A549 treated with AZD9567 at 1 μM for 4 hours (cell line): ENCODE results near the gene PCDHGA2. TPM values are rescaled to one million over a fixed set of nuclear protein-coding genes. Genes with fewer than 3 reads are reported as not detected.

Source experiments
- total RNA-seq: library from RNA; stranded (reverse); fragments of 200-300 nt; extraction: Qiagen RNA extraction; gene quantifications from 5 replicates; pipeline ENCODE4 v1.2.3, GENCODE V29; 2022; ENCODE audit not compliant: insufficient read depth

PCDHGA2 gene
- total RNA-seq, 1 experiment from 2014 or later, result 0.59 TPM

Other genes starting within 250 kb of the PCDHGA2 start
- 0.77 to 3.1 TPM (median 3.1 TPM) in 5 replicates for gene PCDHB2, start 244.1 kb upstream of the PCDHGA2 start, total RNA-seq
- gene PCDHB3, start 238.3 kb upstream of the PCDHGA2 start, total RNA-seq, result 0.02 to 0.05 TPM (median 0.03 TPM) in 3 of 5 replicates, not detected in the others
- 0.03 to 0.06 TPM (median 0.05 TPM) in 3 of 5 replicates, not detected in the others for gene PCDHB4, start 216.9 kb upstream of the PCDHGA2 start, total RNA-seq
- gene PCDHB5, start 203.6 kb upstream of the PCDHGA2 start, total RNA-seq, result 1.2 to 2.1 TPM (median 1.3 TPM) in 5 replicates
- gene PCDHB6, start 188.7 kb upstream of the PCDHGA2 start, total RNA-seq, result 0.71 to 1.3 TPM (median 0.88 TPM) in 5 replicates
- 0.02 TPM in 1 of 5 replicates, not detected in the others for gene PCDHB7, start 166.1 kb upstream of the PCDHGA2 start, total RNA-seq
- gene PCDHB8, start 161.0 kb upstream of the PCDHGA2 start, total RNA-seq, result 0.21 to 0.30 TPM (median 0.25 TPM) in 4 of 5 replicates, not detected in the other
- gene PCDHB16, start 156.4 kb upstream of the PCDHGA2 start, total RNA-seq, result 0.02 to 0.09 TPM (median 0.06 TPM) in 4 of 5 replicates, not detected in the other
- 0.02 to 0.20 TPM (median 0.05 TPM) in 3 of 5 replicates, not detected in the others for gene PCDHB9, start 151.6 kb upstream of the PCDHGA2 start, total RNA-seq
- gene PCDHB10, start 146.4 kb upstream of the PCDHGA2 start, total RNA-seq, result 0.04 to 0.05 TPM in 2 of 5 replicates, not detected in the others
- 0.02 to 0.06 TPM (median 0.05 TPM) in 4 of 5 replicates, not detected in the other for gene PCDHB11, start 139.1 kb upstream of the PCDHGA2 start, total RNA-seq
- gene PCDHB12, start 130.0 kb upstream of the PCDHGA2 start, total RNA-seq, result 0.06 TPM in 1 of 5 replicates, not detected in the others
- gene PCDHB13, start 124.8 kb upstream of the PCDHGA2 start, total RNA-seq, result 0.05 to 0.06 TPM (median 0.06 TPM) in 4 of 5 replicates, not detected in the other
- 0.06 to 0.11 TPM (median 0.06 TPM) in 4 of 5 replicates, not detected in the other for gene PCDHB14, start 115.4 kb upstream of the PCDHGA2 start, total RNA-seq
- 0.02 to 0.09 TPM (median 0.07 TPM) in 4 of 5 replicates, not detected in the other for gene PCDHB15, start 93.4 kb upstream of the PCDHGA2 start, total RNA-seq
- not detected in 5 replicates for gene SLC25A2, start 34.7 kb upstream of the PCDHGA2 start, total RNA-seq
- 60.6 to 75.9 TPM (median 73.6 TPM) in 5 replicates for gene TAF7, start 18.0 kb upstream of the PCDHGA2 start, total RNA-seq
- 0.22 to 0.39 TPM (median 0.28 TPM) in 4 of 5 replicates, not detected in the other for gene PCDHGA1, start 8.2 kb upstream of the PCDHGA2 start, total RNA-seq
- gene PCDHGA3, start 5.1 kb downstream of the PCDHGA2 start, total RNA-seq, result 0.02 TPM in 2 of 5 replicates, not detected in the others
- 1.2 to 1.7 TPM (median 1.5 TPM) in 4 of 5 replicates, not detected in the other for gene PCDHGB1, start 11.3 kb downstream of the PCDHGA2 start, total RNA-seq
- gene PCDHGA4, start 16.3 kb downstream of the PCDHGA2 start, total RNA-seq, result 0.08 to 0.17 TPM (median 0.13 TPM) in 4 of 5 replicates, not detected in the other
- 0.07 to 0.13 TPM (median 0.08 TPM) in 4 of 5 replicates, not detected in the other for gene PCDHGB2, start 21.2 kb downstream of the PCDHGA2 start, total RNA-seq
- 0.09 to 0.87 TPM (median 0.14 TPM) in 5 replicates for gene PCDHGA5, start 25.4 kb downstream of the PCDHGA2 start, total RNA-seq
- 0.14 to 0.80 TPM (median 0.26 TPM) in 5 replicates for gene PCDHGB3, start 31.5 kb downstream of the PCDHGA2 start, total RNA-seq
- 0.14 to 0.20 TPM (median 0.18 TPM) in 4 of 5 replicates, not detected in the other for gene PCDHGA6, start 35.1 kb downstream of the PCDHGA2 start, total RNA-seq
- 0.44 to 0.91 TPM (median 0.79 TPM) in 5 replicates for gene PCDHGA7, start 44.0 kb downstream of the PCDHGA2 start, total RNA-seq
- gene PCDHGB4, start 48.9 kb downstream of the PCDHGA2 start, total RNA-seq, result 0.66 to 0.88 TPM (median 0.85 TPM) in 5 replicates
- 0.02 to 0.05 TPM (median 0.04 TPM) in 4 of 5 replicates, not detected in the other for gene PCDHGA8, start 53.9 kb downstream of the PCDHGA2 start, total RNA-seq
- gene PCDHGB5, start 59.2 kb downstream of the PCDHGA2 start, total RNA-seq, result 1.9 to 2.9 TPM (median 2.4 TPM) in 5 replicates
- gene PCDHGA9, start 64.0 kb downstream of the PCDHGA2 start, total RNA-seq, result 0.02 to 0.07 TPM (median 0.04 TPM) in 4 of 5 replicates, not detected in the other
- 0.05 to 0.11 TPM (median 0.09 TPM) in 4 of 5 replicates, not detected in the other for gene PCDHGB6, start 69.3 kb downstream of the PCDHGA2 start, total RNA-seq
- gene PCDHGA10, start 74.2 kb downstream of the PCDHGA2 start, total RNA-seq, result 0.05 TPM in 1 of 5 replicates, not detected in the others
- 0.05 to 0.70 TPM (median 0.06 TPM) in 5 replicates for gene PCDHGB7, start 78.9 kb downstream of the PCDHGA2 start, total RNA-seq
- gene PCDHGA11, start 82.3 kb downstream of the PCDHGA2 start, total RNA-seq, result 0.01 to 0.03 TPM (median 0.02 TPM) in 3 of 5 replicates, not detected in the others
- gene PCDHGA12, start 91.7 kb downstream of the PCDHGA2 start, total RNA-seq, result 0.01 to 0.02 TPM (median 0.02 TPM) in 3 of 5 replicates, not detected in the others
- gene PCDHGC3, start 137.2 kb downstream of the PCDHGA2 start, total RNA-seq, result 4.8 to 6.7 TPM (median 5.3 TPM) in 5 replicates
- gene PCDHGC4, start 146.3 kb downstream of the PCDHGA2 start, total RNA-seq, result 0.03 to 0.06 TPM in 2 of 5 replicates, not detected in the others
- gene PCDHGC5, start 150.3 kb downstream of the PCDHGA2 start, total RNA-seq, result 0.01 TPM in 2 of 5 replicates, not detected in the others